Natural killer cell (primary cell): ENCODE measurements around the gene RIC1. TPM values are rescaled to one million over a fixed set of nuclear protein-coding genes. Genes with fewer than 3 reads are reported as not detected.

Experiments used
- ATAC-seq, 3 donors: fragments of 150-1000 bp in 2 of 3; fragments of 200-7000 bp in 1 of 3; cut with Tn5 transposase; 1 replicate in 1 of 3; 2 replicates in 2 of 3; pipeline ENCODE4 v1.10.0; 2021; ENCODE audit warnings: mild to moderate bottlenecking in 2 of 3, moderate library complexity in 2 of 3
- DNase-seq, 2 donors: peaks; one replicate each; pipeline versions ENCODE4 v3.0.0 to v3.0.0-alpha.2; 2013 to 2021; ENCODE audit warnings: mixed read lengths in 1 of 2
- H3K27ac ChIP-seq: one replicate; pipeline ENCODE4 v1.5.1; 2013; ENCODE audit warnings: mild to moderate bottlenecking, low read length
- H3K27me3 ChIP-seq: one replicate; pipeline ENCODE4 v1.6.1; 2013; ENCODE audit warnings: low read length; ENCODE audit not compliant: control insufficient read depth, insufficient read depth
- H3K36me3 ChIP-seq: one replicate; pipeline ENCODE4 v1.6.1; 2013; ENCODE audit warnings: low read length; ENCODE audit not compliant: control insufficient read depth, insufficient read depth
- H3K4me1 ChIP-seq: one replicate; pipeline ENCODE4 v1.6.1; 2013; ENCODE audit warnings: low read length; ENCODE audit not compliant: control insufficient read depth, insufficient read depth
- H3K4me3 ChIP-seq: one replicate; pipeline ENCODE4 v1.5.1; 2013; ENCODE audit warnings: low read length
- H3K9me3 ChIP-seq: one replicate; pipeline ENCODE4 v1.6.1; 2013; ENCODE audit warnings: low read length; ENCODE audit not compliant: control insufficient read depth, insufficient read depth
- H3K27ac Mint-ChIP-seq, 2 donors: one replicate each; pipeline ENCODE4 v1.8.0; 2022; ENCODE audit warnings: mild to moderate bottlenecking in 2 of 2, mixed read lengths in 2 of 2, moderate library complexity in 1 of 2
- H3K27me3 Mint-ChIP-seq, 2 donors: one replicate each; pipeline ENCODE4 v1.8.0; 2022; ENCODE audit warnings: low read depth in 2 of 2, mixed read lengths in 2 of 2
- H3K36me3 Mint-ChIP-seq: one replicate; pipeline ENCODE4 v1.8.0; 2022; ENCODE audit warnings: mixed read lengths
- H3K4me1 Mint-ChIP-seq, 2 donors: one replicate each; pipeline ENCODE4 v1.8.0; 2022; ENCODE audit warnings: mixed read lengths in 2 of 2
- H3K4me3 Mint-ChIP-seq: one replicate; pipeline ENCODE4 v1.8.0; 2022; ENCODE audit warnings: mild to moderate bottlenecking, moderate library complexity, mixed read lengths
- H3K9me3 Mint-ChIP-seq, 2 donors: one replicate each; pipeline ENCODE4 v1.8.0; 2022; ENCODE audit warnings: mixed read lengths in 2 of 2
- CTCF ChIP-seq: fragments of 200-600 bp; IDR thresholded peaks from one replicate; pipeline ENCODE4 v1.8.0; 2022; ENCODE audit warnings: antibody characterized with exemption
- WGBS: methylation state at CpG from one replicate; pipeline ENCODE4 v1.1.7; 2013; ENCODE audit warnings: missing lambda C conversion rate; ENCODE audit not compliant: insufficient coverage; 5-methylcytosine and 5-hydroxymethylcytosine counted together
- intact Hi-C: fragments of 100-400 bp; cut with micrococcal nuclease; formaldehyde crosslinking; loops from one replicate; pipeline ENCODE4 v1.14.2; 2022
- total RNA-seq, 4 donors: library from RNA; stranded (reverse); fragments of 120-200 nt in 1 of 4; gene quantifications; one replicate each; pipeline versions ENCODE4 v1.2.3 to v1.2.4, GENCODE V29; 2013 to 2022

The RIC1 gene
- total RNA-seq, 3 donors from 2014 or later (not counting 1 experiment from before 2014, with no cell fraction given): 23.5 to 33.9 (median 31.8) TPM

- no peaks in the 10 kb centered on the region for H3K27me3 Mint-ChIP-seq
- no peaks in the 10 kb centered on the region for H3K36me3 Mint-ChIP-seq
- ATAC-seq (peak; percentile 27 to 53 (median 52)), DNase-seq (peak in 1 of 2 donors; percentile 22)
- Histone ChIP-seq H3K27me3 (no peaks in the 10 kb centered on the region), H3K4me1 (peaks cover 3% of the 10 kb centered on the region), H3K4me3 (peak overlapping the region; percentile 3), H3K36me3 (no peaks in the 10 kb centered on the region), H3K9me3 (no peaks in the 10 kb centered on the region), H3K27ac (no peak overlapping the region)
- peak overlapping the region in 1 of 2 donors; percentile 79 for H3K27ac Mint-ChIP-seq
- WGBS: 26% methylated on average over 5 of the region's 6 CpGs
- no peak for TF ChIP-seq CTCF
- H3K9me3 Mint-ChIP-seq: no peaks in the 10 kb centered on the region
- intact Hi-C loops: no loop called here
- H3K4me1 Mint-ChIP-seq: peaks cover 11 to 12% of the 10 kb centered on the region in 2 donors
- peak overlapping the region; percentile 73 for H3K4me3 Mint-ChIP-seq
Observed at GRCh38 chr9:5608298-5609225, 20.3 kb upstream of the RIC1 start.

GRCh38 chr9:5609226-5609596 is 19.7 kb upstream of the RIC1 start:
- H3K9me3 ChIP-seq: no peaks in the 10 kb centered on the region
- Mint-ChIP-seq H3K4me1 (peaks cover 11 to 12% of the 10 kb centered on the region in 2 donors), H3K36me3 (no peaks in the 10 kb centered on the region), H3K27me3 (no peaks in the 10 kb centered on the region), H3K27ac (peak overlapping the region in 1 of 2 donors; percentile 79), H3K4me3 (peak overlapping the region; percentile 73), H3K9me3 (no peaks in the 10 kb centered on the region)
- WGBS: 90% methylated on average over 3 of the region's 3 CpGs
- H3K4me3 ChIP-seq: peak overlapping the region; percentile 3
- intact Hi-C loops: no loop called here
- no peaks in the 10 kb centered on the region for H3K36me3 ChIP-seq
- DNase-seq: no peak
- peaks cover 3% of the 10 kb centered on the region for H3K4me1 ChIP-seq
- H3K27ac ChIP-seq: no peak overlapping the region
- ATAC-seq: no peak
- H3K27me3 ChIP-seq: no peaks in the 10 kb centered on the region
- TF ChIP-seq CTCF: no peak

- H3K27ac ChIP-seq: no peak overlapping the region
- no peak for TF ChIP-seq CTCF
- H3K36me3 Mint-ChIP-seq: no peaks in the 10 kb centered on the region
- ATAC-seq (no peak), DNase-seq (no peak)
- no peak overlapping the region for H3K4me3 Mint-ChIP-seq
- no peaks in the 10 kb centered on the region for H3K9me3 ChIP-seq
- no peaks in the 10 kb centered on the region for H3K27me3 ChIP-seq
- peaks cover 11 to 22% of the 10 kb centered on the region in 2 donors for H3K4me1 Mint-ChIP-seq
- no peaks in the 10 kb centered on the region for H3K27me3 Mint-ChIP-seq
- intact Hi-C loops: no loop called here
- H3K4me3 ChIP-seq: no peak overlapping the region
- no peak overlapping the region for H3K27ac Mint-ChIP-seq
- H3K36me3 ChIP-seq: no peaks in the 10 kb centered on the region
- no peaks in the 10 kb centered on the region for H3K9me3 Mint-ChIP-seq
- H3K4me1 ChIP-seq: peaks cover 3% of the 10 kb centered on the region
- no CpG with 5 or more reads among the region's 2 CpGs for WGBS
Observed at GRCh38 chr9:5610491-5610890, 18.4 kb upstream of the RIC1 start.
